Retinal pigment epithelial cell (primary cell): ENCODE measurements around the gene LCN10.

Source experiments
- DNase-seq: peaks from one replicate; pipeline ENCODE4 v3.0.0-alpha.2; 2010; ENCODE audit warnings: low read depth
- H3K4me3 ChIP-seq: 2 replicates; pipeline ENCODE4 v1.5.1; 2011; ENCODE audit warnings: mild to moderate bottlenecking, low read length, control low read depth, moderate library complexity
- TF ChIP-seq, protein P1 (sequence below): conservative IDR thresholded peaks from 2 replicates; pipeline ENCODE4 v1.5.1; 2011; ENCODE audit warnings: low read depth, low read length, control low read depth, inconsistent platforms

LCN10 gene

DNA sequence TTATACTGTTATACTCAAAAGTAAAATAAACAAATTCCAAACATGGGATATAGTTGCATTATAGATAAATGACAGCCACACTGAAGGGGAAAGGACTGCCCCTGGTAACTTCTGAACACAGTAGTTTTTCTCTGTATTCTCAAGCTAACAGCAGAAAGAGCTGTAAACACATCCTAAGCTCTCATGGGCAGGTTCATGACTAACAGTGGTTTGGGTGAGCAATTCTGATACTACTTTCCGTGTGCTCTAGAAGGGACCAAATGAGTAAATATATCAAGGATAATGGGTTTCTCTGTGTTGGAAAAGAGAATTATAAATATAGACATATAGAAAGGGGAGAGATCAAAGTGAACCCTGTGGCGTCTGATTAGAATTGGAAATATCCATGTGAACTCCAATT lies 7.8 kb upstream of the LCN10 start:
- TF ChIP-seq, protein P1, sequence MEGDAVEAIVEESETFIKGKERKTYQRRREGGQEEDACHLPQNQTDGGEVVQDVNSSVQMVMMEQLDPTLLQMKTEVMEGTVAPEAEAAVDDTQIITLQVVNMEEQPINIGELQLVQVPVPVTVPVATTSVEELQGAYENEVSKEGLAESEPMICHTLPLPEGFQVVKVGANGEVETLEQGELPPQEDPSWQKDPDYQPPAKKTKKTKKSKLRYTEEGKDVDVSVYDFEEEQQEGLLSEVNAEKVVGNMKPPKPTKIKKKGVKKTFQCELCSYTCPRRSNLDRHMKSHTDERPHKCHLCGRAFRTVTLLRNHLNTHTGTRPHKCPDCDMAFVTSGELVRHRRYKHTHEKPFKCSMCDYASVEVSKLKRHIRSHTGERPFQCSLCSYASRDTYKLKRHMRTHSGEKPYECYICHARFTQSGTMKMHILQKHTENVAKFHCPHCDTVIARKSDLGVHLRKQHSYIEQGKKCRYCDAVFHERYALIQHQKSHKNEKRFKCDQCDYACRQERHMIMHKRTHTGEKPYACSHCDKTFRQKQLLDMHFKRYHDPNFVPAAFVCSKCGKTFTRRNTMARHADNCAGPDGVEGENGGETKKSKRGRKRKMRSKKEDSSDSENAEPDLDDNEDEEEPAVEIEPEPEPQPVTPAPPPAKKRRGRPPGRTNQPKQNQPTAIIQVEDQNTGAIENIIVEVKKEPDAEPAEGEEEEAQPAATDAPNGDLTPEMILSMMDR: no peak
- no peak for DNase-seq
- no peak overlapping the region for H3K4me3 ChIP-seq

DNA sequence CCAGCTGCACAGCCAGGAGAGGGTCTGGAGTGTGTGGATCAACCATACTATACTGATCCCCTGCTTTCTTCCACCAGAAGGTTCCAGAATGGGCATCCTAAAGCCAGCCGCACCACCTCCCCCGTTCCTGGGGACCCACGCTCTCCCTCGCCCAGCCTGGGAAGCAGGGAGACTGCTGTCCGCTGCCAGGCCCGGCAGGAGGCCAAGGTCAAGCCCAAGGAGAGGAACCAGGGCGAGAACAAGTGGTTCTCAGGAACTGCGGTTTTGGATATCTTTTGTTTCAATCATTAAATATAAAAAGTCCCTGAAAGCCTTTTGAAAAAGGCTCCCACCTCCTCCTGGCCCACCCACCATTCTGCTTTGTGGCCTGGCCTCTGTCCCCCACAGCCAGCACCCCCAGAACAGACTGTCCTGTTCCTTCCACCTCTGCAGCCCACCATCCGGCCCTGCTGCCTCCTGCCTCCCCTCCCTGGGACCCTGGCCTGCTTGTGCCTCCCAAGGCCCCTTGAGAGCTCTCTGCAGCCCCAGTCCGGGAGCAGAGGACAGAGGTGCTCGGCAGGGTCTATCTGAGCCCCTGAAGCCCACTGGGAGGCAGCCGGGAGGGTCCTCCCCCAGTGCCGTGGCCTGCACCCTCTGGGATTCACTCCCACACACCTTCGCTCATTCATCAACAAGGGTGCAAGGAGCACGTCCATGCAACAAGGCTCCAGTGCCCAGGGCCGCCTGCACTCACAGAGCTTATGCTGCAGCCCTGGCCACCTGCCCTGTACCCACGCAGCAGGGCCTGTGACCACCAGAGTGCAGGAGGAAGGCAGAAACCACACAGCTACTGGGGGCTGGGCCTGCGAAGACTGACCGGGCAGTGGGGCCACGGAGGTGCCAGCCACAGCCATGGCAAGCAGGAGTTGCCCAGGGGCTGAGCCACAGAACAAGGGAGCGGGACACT lies 6.2 kb upstream of the LCN10 start:
- H3K4me3 ChIP-seq: no peak overlapping the region
- TF ChIP-seq, protein P1: no peak
- no peak for DNase-seq

DNA sequence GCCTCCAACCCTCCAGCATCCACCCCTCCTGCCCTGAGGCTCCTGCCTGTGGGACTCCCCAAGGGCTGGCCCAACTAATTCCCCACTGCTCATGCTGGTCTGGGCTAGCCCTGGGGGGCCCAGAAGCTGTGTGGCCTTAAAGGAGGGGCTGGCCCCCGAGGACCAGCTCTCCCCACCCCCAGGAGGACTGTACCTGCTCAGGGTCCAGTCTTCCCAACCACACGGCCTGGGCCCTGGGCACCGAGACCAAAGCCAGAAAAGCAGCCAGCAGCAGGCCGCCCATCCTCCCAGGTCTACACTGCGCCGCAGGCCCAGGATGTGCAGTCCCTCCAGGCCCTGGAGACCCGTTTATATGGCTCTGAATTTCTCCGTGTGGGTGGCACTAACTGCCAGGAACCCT lies 5.5 kb upstream of the LCN10 start, which contains the start of gene LCN6:
TSS of gene LCN6 (minus strand) at position 325 of the 400 bp plus-strand sequence. CDS start at position 283, 42 bp downstream.
- no peak within 1 kb of the TSS for H3K4me3 ChIP-seq
- no peak for DNase-seq
- TF ChIP-seq, protein P1: no peak

DNA sequence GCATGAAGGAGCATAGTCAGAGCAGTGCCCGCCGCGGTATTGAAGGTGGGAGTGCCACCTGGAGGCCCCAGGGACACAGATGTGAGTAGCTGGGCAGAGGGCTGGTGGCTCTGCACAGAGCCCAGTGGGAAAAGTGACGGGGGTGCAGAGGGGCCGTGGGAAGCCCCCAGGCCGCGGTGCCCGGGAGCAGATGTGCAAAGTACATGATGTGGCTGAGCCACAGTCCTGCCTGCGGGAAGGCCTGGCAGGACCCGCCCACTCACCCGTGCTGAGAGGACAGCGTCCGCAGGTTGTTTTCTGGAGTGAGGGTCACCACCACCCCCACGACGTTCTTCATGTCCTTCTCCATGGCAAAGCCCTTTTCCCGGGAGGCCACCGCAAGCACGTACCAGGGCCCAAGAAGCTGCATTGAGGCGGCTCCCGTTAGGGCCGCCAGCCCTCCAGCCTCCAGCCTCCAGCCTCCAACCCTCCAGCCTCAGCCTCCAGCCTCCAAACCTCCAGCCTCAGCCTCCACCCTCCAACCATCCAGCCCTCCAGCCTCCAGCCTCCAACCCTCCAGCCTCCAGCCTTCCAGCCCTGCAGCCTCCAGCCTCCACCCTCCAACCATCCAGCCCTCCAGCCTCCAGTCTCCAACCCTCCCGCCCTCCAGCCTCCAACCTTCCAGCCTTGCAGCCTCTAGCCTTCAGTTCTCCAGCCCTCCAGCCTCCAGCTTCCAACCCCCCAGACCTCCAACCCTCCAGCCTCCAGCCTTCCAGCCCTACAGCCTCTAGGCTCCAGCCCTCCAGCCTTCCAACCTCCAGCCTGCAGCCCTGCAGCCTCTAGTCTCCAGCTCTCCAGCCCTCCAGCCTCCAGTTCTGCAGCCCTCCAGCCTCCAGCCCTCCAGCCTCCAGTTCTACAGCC lies 4.7 kb upstream of the LCN10 start:
- no peak for DNase-seq
- H3K4me3 ChIP-seq: no peak overlapping the region
- TF ChIP-seq, protein P1: no peak

DNA sequence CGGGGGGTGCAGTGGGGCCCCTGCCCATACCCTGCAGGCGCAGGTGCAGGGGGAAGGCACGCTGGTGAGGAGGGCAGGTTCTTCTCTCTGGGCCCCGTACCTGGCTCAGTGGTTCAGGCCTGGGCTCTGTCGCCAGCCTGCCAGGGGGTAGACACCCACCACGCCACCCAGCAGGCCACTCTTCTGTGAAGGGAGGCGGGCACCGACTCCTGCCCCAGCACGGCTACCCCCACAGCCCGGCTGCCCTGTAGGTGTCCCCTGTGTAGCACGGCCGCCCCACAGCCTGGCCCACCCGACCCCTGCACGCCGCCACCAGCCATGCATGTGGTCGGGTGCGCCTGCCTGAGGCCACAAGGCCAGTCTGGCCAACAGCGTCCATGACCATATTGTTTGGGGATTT lies 3.9 kb upstream of the LCN10 start:
- no peak for DNase-seq
- TF ChIP-seq, protein P1: no peak
- no peak overlapping the region for H3K4me3 ChIP-seq

DNA sequence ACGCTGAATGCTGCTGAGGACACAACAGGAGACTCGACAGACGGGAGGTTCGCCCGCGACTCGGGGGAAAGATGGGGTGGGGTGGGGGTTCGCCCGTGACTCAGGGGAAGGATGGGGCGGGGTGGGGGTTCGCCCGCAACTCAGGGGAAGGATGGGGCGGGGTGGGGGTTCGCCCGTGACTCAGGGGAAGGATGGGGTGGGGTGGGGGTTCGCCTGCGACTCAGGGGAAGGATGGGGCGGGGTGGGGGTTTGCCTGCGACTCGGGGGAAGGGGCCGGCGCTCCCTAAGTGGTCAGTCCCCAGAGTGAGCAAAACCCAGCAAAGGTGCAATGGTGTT lies 3.4 kb upstream of the LCN10 start:
- TF ChIP-seq, protein P1: no peak
- H3K4me3 ChIP-seq: no peak overlapping the region
- no peak for DNase-seq
